SH-SY5Y (cell line): ENCODE data around the gene FBXL13.

Source experiments
- GATA2 ChIP-seq: IDR thresholded peaks from 2 replicates; pipeline ENCODE4 v1.6.1; 2011; ENCODE audit warnings: mild to moderate bottlenecking, low read depth, low read length
- GATA3 ChIP-seq: IDR thresholded peaks from 2 replicates; pipeline ENCODE4 v1.6.1; 2011; ENCODE audit warnings: low read depth, mild to moderate bottlenecking, low read length, moderate library complexity

DNA sequence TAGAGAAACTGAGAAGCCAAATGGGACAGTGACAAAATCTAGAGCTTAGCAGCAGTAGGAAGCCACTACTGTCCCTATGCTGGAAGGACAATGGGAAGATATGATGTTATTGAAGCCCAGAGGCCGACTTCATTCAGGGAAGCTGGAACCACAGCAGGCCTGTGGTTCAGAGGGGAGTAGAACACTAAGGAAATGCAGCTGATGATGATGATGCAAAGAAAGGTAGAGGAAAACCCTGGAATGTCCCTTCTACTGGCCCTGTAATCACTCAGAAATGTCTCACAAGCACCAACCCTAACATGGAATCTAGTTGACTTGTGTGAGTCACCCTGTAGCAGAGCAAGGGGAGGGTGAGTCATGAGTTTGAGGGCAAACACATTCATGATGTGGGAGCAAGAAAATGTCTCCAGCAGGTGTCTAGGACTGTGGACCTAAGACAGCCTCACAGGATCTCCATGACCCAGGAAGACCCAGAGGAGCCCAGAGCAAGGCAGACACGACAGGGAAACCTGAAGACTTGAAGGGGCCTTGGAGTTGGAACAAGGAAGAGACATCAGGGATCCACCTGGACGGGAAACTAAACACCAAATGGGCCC is 198.8 kb downstream of the FBXL13 start:
- no peak for TF ChIP-seq GATA2
- TF ChIP-seq GATA3: no peak
